OCI-LY3 (cell line): ENCODE results near the gene CYP11A1.

Experiments used
- H2AFZ ChIP-seq: fragments of 200-600, 300-600 bp; shearing (Covaris generic); 2 replicates; pipeline ENCODE4 v1.6.0; 2014; ENCODE audit warnings: antibody characterized with exemption, low read depth, low read length
- H3K27ac ChIP-seq: fragments of 200-600, 300-600 bp; sonication (generic); 2 replicates; pipeline ENCODE4 v1.5.1; 2014; ENCODE audit warnings: mild to moderate bottlenecking, low read length, moderate library complexity, mixed read lengths
- H3K27me3 ChIP-seq: fragments of 200-600, 300-600 bp; sonication (generic); 2 replicates; pipeline ENCODE4 v1.6.1; 2014; ENCODE audit warnings: low read depth, low read length, mixed read lengths
- H3K36me3 ChIP-seq: fragments of 200-600, 300-600 bp; sonication (generic); replicated peaks from 2 replicates; pipeline ENCODE3; 2014; ENCODE audit warnings: low read depth, low read length, mixed read lengths
- H3K4me1 ChIP-seq: fragments of 300-600, 200-600 bp; sonication (generic); 2 replicates; pipeline ENCODE4 v1.6.1; 2014; ENCODE audit warnings: low read length, mixed read lengths
- H3K4me2 ChIP-seq: fragments of 200-600, 300-600 bp; sonication (generic); 2 replicates; pipeline ENCODE4 v1.6.1; 2014; ENCODE audit warnings: low read length, mixed read lengths
- H3K4me3 ChIP-seq: fragments of 300-600, 200-600 bp; sonication (generic); 2 replicates; pipeline ENCODE4 v1.5.1; 2014; ENCODE audit warnings: antibody characterized with exemption, mild to moderate bottlenecking, low read length, moderate library complexity
- H3K79me2 ChIP-seq: fragments of 300-600, 200-600 bp; shearing (Covaris generic); 2 replicates; pipeline ENCODE4 v1.6.1; 2014; ENCODE audit warnings: mild to moderate bottlenecking, low read length, mixed read lengths
- H3K9ac ChIP-seq: fragments of 300-600, 200-600 bp; shearing (Covaris generic); 2 replicates; pipeline ENCODE4 v1.6.0; 2014; ENCODE audit warnings: mild to moderate bottlenecking, low read length, moderate library complexity
- H3K9me3 ChIP-seq: fragments of 200-600, 300-600 bp; shearing (Covaris generic); 2 replicates; pipeline ENCODE4 v1.6.1; 2014; ENCODE audit warnings: low read length, mixed read lengths; ENCODE audit not compliant: insufficient read depth
- H4K20me1 ChIP-seq: fragments of 200-600, 300-600 bp; sonication (generic); 2 replicates; pipeline ENCODE4 v1.6.1; 2016; ENCODE audit warnings: low read length, mixed read lengths; ENCODE audit not compliant: insufficient read depth
- CTCF ChIP-seq: fragments of 200-600, 300-600 bp; sonication (generic); IDR thresholded peaks from 2 replicates; pipeline ENCODE4 v1.5.1; 2014; ENCODE audit warnings: antibody characterized with exemption, low read length, low read depth
- EZH2phosphoT487 ChIP-seq: fragments of 200-600 bp; shearing (Covaris generic); IDR thresholded peaks from 2 replicates; pipeline ENCODE4 v1.6.1; 2018; ENCODE audit warnings: antibody characterized with exemption, mixed run types, low read depth

CYP11A1 gene

GRCh38 chr15:74392902-74393301 is 25.5 kb upstream of the CYP11A1 start:
- Histone ChIP-seq H3K27me3 (no peaks in the 10 kb centered on the region), H4K20me1 (no peaks in the 10 kb centered on the region), H3K4me3 (no peak overlapping the region), H3K79me2 (peaks cover 13% of the 10 kb centered on the region), H3K4me2 (no peak overlapping the region), H3K9ac (peak overlapping the region; percentile 60; the same call in 1 of the 2 replicates), H3K36me3 (no peaks in the 10 kb centered on the region), H3K27ac (peak overlapping the region; percentile 95), H3K4me1 (peaks cover 98% of the 10 kb centered on the region), H2AFZ (no peak overlapping the region), H3K9me3 (no peaks in the 10 kb centered on the region)
- TF ChIP-seq EZH2phosphoT487 (no peak), CTCF (no peak)

GRCh38 chr15:74392451-74392830 is 25.0 kb upstream of the CYP11A1 start:
- Histone ChIP-seq H4K20me1 (no peaks in the 10 kb centered on the region), H3K27ac (peak overlapping the region; percentile 95), H2AFZ (no peak overlapping the region), H3K27me3 (no peaks in the 10 kb centered on the region), H3K36me3 (no peaks in the 10 kb centered on the region), H3K4me3 (no peak overlapping the region), H3K4me1 (peaks cover 98% of the 10 kb centered on the region), H3K4me2 (peak overlapping the region; percentile 44), H3K9ac (peak overlapping the region; percentile 60), H3K9me3 (no peaks in the 10 kb centered on the region), H3K79me2 (peaks cover 9% of the 10 kb centered on the region)
- TF ChIP-seq CTCF (no peak), EZH2phosphoT487 (no peak)

DNA sequence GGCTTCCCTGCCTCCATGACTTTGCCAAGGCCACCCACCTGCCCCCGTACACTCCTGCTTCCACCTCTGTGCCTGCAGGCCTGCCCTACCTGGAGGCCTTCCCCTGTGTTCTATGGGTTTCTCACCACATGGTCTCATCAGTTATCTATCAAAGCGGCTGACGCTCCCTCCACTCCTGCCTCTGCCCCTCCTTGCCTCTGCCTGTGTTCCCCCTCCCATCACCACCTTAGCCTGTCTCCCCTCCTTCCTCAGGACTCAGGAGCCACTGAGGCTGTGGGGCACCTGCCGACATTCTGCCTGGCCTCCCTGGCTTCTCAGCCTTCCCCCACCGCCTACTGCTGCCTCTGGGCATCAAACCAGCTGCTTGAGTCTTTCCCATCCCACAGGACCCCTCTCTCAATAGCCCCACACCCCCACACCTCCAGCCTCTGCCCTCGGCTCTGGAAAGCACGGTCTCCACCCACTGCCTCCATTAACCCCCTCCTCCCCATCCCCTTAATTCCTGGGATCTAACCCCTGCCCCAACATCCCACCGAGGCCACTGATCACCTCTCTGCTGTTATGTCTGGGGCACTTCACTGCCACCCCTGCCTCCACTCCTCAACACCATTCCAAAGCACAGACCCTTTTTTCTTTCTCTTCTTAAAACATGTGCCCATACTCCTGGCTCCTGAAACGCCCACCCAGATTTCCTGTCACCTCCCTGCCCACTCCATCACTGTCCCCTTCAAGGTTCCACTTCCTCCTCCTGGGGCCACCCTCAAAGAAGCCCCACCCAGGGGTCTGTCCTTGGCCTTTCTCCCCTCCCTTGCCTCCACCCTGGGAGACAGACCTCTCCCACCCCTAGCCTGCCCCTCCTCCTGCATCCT is 24.4 kb upstream of the CYP11A1 start:
- no peaks in the 10 kb centered on the region for H4K20me1 ChIP-seq
- H3K4me1 ChIP-seq: peaks cover 98% of the 10 kb centered on the region
- H3K4me2 ChIP-seq: peak overlapping the region; percentile 44

More for the DNA sequence above, 24.4 kb upstream of the CYP11A1 start:
- no peak overlapping the region for H2AFZ ChIP-seq
- H3K36me3 ChIP-seq: no peaks in the 10 kb centered on the region
- TF ChIP-seq EZH2phosphoT487 (no peak), CTCF (no peak)
- H3K27me3 ChIP-seq: no peaks in the 10 kb centered on the region
- peak overlapping the region; percentile 60 for H3K9ac ChIP-seq
- peak overlapping the region; percentile 95 for H3K27ac ChIP-seq
- peaks cover 9% of the 10 kb centered on the region for H3K79me2 ChIP-seq
- no peaks in the 10 kb centered on the region for H3K9me3 ChIP-seq
- no peak overlapping the region; the same call in 1 of the 2 replicates for H3K4me3 ChIP-seq
